ENCODE measurements around the gene NSMCE3.
A peak's percentile ranks its signal among the peaks of the same experiment; 100 is the strongest.

The NSMCE3 gene

DNA sequence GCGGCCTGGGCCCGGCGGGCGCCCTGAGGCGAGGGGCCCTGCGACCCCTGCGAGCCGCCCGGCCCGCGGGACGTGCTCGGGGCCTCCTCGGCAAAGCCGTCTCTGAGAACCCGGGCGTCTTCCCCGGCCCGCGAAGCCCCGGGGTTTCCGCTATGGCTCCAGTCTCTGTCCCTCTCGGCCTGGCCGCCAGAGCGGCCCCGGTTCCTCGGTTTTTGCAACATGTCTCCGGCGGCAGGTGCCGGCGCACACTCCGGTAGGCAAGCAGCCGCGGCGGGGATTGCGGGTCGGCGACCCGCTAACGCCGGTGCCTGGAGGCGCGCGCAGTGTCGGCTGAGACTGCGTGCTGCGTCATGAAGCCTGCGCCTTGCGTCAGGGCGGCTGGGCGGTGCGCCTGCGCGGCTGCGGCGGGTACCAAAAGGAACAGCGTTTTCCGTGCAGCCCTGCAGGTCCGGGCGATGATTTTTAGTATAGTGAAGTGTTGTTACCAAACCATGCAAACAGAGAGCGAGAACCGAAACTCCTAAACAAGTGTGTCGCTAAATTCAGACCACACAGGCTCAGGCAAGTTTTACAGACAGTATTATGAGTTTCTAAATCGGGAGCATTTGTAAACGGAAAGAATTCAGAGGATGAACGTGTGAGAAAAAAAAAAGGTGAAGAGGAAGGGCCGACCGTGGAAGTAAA, at the start of gene NSMCE3:
Gene NSMCE3 (minus strand): TSS at position 338 of the 684 bp plus-strand sequence. CDS start 117 bp downstream, at position 221.
- TF ChIP-seq PPARA (CRISPR knock-in tag; IDR thresholded peaks at IDR 0.05; ENCODE audit: borderline replicate concordance) (no peak), OSR1 (CRISPR knock-in tag; IDR thresholded peaks at IDR 0.05) (no peak)
- peak; percentile 98 for ATAC-seq

DNA sequence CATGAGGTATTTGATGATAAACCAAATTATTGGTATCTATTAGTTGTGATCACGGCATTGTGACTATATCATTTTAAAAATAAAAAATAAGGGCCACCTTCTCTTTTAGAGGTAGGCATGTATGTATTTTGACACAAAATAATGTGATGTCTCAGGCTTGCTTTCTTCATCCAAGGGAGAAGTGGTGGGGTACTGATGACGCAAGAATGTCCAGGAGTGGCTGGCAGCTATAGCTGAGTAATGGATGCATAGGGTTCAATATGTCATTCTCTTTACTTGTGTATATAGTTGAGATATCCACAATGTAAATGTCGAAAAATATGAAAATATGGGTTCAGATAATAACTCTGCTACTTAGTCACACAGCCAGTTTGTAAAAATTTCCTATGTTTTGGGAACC, 46.8 kb upstream of the NSMCE3 start:
- no peak for TF ChIP-seq ZNF70 (CRISPR knock-in tag; IDR thresholded peaks at IDR 0.05)
- no peak for TF ChIP-seq ZNF565 (CRISPR knock-in tag; conservative IDR thresholded peaks at IDR 0.05; ENCODE audit: low read depth)
- no peak for TF ChIP-seq RARB (CRISPR knock-in tag; IDR thresholded peaks at IDR 0.05)
- TF ChIP-seq CSDC2 (CRISPR knock-in tag; IDR thresholded peaks at IDR 0.05): no peak
- no peak for TF ChIP-seq ZFP30 (CRISPR knock-in tag; IDR thresholded peaks at IDR 0.05)
- TF ChIP-seq ESRRG (CRISPR knock-in tag; IDR thresholded peaks at IDR 0.05): no peak
- TF ChIP-seq GLIS3 (CRISPR knock-in tag; IDR thresholded peaks at IDR 0.05): no peak
- no peak for TF ChIP-seq ZFP3 (CRISPR knock-in tag; IDR thresholded peaks at IDR 0.05)
- TF ChIP-seq ZNF8 (CRISPR knock-in tag; IDR thresholded peaks at IDR 0.05): no peak
- TF ChIP-seq, protein P1, sequence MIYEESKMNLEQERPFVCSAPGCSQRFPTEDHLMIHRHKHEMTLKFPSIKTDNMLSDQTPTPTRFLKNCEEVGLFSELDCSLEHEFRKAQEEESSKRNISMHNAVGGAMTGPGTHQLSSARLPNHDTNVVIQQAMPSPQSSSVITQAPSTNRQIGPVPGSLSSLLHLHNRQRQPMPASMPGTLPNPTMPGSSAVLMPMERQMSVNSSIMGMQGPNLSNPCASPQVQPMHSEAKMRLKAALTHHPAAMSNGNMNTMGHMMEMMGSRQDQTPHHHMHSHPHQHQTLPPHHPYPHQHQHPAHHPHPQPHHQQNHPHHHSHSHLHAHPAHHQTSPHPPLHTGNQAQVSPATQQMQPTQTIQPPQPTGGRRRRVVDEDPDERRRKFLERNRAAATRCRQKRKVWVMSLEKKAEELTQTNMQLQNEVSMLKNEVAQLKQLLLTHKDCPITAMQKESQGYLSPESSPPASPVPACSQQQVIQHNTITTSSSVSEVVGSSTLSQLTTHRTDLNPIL (CRISPR knock-in tag; IDR thresholded peaks at IDR 0.05; ENCODE audit: low read depth): no peak
- TF ChIP-seq, protein P2, sequence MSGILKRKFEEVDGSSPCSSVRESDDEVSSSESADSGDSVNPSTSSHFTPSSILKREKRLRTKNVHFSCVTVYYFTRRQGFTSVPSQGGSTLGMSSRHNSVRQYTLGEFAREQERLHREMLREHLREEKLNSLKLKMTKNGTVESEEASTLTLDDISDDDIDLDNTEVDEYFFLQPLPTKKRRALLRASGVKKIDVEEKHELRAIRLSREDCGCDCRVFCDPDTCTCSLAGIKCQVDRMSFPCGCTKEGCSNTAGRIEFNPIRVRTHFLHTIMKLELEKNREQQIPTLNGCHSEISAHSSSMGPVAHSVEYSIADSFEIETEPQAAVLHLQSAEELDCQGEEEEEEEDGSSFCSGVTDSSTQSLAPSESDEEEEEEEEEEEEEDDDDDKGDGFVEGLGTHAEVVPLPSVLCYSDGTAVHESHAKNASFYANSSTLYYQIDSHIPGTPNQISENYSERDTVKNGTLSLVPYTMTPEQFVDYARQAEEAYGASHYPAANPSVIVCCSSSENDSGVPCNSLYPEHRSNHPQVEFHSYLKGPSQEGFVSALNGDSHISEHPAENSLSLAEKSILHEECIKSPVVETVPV (CRISPR knock-in tag; IDR thresholded peaks at IDR 0.05): no peak
- no peak for TF ChIP-seq BACH2 (CRISPR knock-in tag; IDR thresholded peaks at IDR 0.05; ENCODE audit: borderline replicate concordance)
- TF ChIP-seq, protein P3, sequence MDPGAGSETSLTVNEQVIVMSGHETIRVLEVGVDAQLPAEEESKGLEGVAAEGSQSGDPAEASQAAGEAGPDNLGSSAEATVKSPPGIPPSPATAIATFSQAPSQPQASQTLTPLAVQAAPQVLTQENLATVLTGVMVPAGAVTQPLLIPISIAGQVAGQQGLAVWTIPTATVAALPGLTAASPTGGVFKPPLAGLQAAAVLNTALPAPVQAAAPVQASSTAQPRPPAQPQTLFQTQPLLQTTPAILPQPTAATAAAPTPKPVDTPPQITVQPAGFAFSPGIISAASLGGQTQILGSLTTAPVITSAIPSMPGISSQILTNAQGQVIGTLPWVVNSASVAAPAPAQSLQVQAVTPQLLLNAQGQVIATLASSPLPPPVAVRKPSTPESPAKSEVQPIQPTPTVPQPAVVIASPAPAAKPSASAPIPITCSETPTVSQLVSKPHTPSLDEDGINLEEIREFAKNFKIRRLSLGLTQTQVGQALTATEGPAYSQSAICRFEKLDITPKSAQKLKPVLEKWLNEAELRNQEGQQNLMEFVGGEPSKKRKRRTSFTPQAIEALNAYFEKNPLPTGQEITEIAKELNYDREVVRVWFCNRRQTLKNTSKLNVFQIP (CRISPR knock-in tag; IDR thresholded peaks at IDR 0.05; ENCODE audit: borderline replicate concordance, low read depth): no peak
- no peak for TF ChIP-seq OSR1 (CRISPR knock-in tag; IDR thresholded peaks at IDR 0.05)
- no peak for TF ChIP-seq ARNTL (CRISPR knock-in tag; IDR thresholded peaks at IDR 0.05; ENCODE audit: borderline replicate concordance, low read depth)
- no peak for TF ChIP-seq ISL1 (CRISPR knock-in tag; IDR thresholded peaks at IDR 0.05)
- TF ChIP-seq TCF4 (CRISPR knock-in tag; IDR thresholded peaks at IDR 0.05; ENCODE audit: borderline replicate concordance): no peak
- TF ChIP-seq, protein P4, sequence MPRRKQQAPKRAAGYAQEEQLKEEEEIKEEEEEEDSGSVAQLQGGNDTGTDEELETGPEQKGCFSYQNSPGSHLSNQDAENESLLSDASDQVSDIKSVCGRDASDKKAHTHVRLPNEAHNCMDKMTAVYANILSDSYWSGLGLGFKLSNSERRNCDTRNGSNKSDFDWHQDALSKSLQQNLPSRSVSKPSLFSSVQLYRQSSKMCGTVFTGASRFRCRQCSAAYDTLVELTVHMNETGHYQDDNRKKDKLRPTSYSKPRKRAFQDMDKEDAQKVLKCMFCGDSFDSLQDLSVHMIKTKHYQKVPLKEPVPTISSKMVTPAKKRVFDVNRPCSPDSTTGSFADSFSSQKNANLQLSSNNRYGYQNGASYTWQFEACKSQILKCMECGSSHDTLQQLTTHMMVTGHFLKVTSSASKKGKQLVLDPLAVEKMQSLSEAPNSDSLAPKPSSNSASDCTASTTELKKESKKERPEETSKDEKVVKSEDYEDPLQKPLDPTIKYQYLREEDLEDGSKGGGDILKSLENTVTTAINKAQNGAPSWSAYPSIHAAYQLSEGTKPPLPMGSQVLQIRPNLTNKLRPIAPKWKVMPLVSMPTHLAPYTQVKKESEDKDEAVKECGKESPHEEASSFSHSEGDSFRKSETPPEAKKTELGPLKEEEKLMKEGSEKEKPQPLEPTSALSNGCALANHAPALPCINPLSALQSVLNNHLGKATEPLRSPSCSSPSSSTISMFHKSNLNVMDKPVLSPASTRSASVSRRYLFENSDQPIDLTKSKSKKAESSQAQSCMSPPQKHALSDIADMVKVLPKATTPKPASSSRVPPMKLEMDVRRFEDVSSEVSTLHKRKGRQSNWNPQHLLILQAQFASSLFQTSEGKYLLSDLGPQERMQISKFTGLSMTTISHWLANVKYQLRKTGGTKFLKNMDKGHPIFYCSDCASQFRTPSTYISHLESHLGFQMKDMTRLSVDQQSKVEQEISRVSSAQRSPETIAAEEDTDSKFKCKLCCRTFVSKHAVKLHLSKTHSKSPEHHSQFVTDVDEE (CRISPR knock-in tag; IDR thresholded peaks at IDR 0.05): no peak
- TF ChIP-seq, protein P5, sequence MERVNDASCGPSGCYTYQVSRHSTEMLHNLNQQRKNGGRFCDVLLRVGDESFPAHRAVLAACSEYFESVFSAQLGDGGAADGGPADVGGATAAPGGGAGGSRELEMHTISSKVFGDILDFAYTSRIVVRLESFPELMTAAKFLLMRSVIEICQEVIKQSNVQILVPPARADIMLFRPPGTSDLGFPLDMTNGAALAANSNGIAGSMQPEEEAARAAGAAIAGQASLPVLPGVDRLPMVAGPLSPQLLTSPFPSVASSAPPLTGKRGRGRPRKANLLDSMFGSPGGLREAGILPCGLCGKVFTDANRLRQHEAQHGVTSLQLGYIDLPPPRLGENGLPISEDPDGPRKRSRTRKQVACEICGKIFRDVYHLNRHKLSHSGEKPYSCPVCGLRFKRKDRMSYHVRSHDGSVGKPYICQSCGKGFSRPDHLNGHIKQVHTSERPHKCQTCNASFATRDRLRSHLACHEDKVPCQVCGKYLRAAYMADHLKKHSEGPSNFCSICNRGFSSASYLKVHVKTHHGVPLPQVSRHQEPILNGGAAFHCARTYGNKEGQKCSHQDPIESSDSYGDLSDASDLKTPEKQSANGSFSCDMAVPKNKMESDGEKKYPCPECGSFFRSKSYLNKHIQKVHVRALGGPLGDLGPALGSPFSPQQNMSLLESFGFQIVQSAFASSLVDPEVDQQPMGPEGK (CRISPR knock-in tag; IDR thresholded peaks at IDR 0.05; ENCODE audit: borderline replicate concordance): no peak
- no peak for TF ChIP-seq SNAI2 (CRISPR knock-in tag; IDR thresholded peaks at IDR 0.05)
- no peak for ATAC-seq

DNA sequence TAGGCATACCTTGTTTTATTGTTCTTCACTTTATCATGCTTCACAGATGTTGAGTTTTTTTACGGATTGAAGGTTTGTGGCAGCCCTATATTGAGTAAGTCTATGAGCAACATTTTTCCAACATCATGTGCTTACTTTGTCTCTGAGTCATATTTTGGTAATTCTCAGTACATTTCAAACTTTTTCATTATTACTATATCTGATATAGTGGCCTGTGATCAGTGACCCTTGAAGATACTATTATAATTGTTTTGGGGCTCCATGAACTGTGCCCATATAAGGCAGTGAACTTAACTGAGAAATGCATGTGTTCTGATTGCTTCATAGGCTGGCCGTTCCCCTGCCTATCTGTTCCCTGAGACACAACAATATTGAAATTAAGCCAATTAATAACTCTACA, 42.8 kb upstream of the NSMCE3 start:
- TF ChIP-seq, protein P2 (CRISPR knock-in tag; IDR thresholded peaks at IDR 0.05): no peak
- TF ChIP-seq OSR1 (CRISPR knock-in tag; IDR thresholded peaks at IDR 0.05) (no peak), BACH2 (CRISPR knock-in tag; IDR thresholded peaks at IDR 0.05; ENCODE audit: borderline replicate concordance) (no peak), GLIS3 (CRISPR knock-in tag; IDR thresholded peaks at IDR 0.05) (no peak), TCF4 (CRISPR knock-in tag; IDR thresholded peaks at IDR 0.05; ENCODE audit: borderline replicate concordance) (no peak), ESRRG (CRISPR knock-in tag; IDR thresholded peaks at IDR 0.05) (no peak), ZFP3 (CRISPR knock-in tag; IDR thresholded peaks at IDR 0.05) (no peak), ZFP30 (CRISPR knock-in tag; IDR thresholded peaks at IDR 0.05) (no peak), TOX (CRISPR knock-in tag; IDR thresholded peaks at IDR 0.05; ENCODE audit: borderline replicate concordance) (no peak)
- TF ChIP-seq, protein P5 (CRISPR knock-in tag; IDR thresholded peaks at IDR 0.05; ENCODE audit: borderline replicate concordance): no peak
- TF ChIP-seq, protein P3 (CRISPR knock-in tag; IDR thresholded peaks at IDR 0.05; ENCODE audit: borderline replicate concordance, low read depth): no peak
- no peak for ATAC-seq

Data from SK-N-SH treated with all-trans-retinoic acid at 6 μM for 48 hours (cell line).